GM12892 (cell line): ENCODE data around the gene OLFM1.

Experiments used
- POLR2A ChIP-seq: IDR thresholded peaks from 2 replicates; pipeline ENCODE4 v1.6.1; 2011; ENCODE audit warnings: low read depth, low read length, control low read depth
- POLR2AphosphoS5 ChIP-seq: IDR thresholded peaks from 2 replicates; pipeline ENCODE4 v1.6.1; 2011; ENCODE audit warnings: low read depth, low read length, control low read depth

DNA sequence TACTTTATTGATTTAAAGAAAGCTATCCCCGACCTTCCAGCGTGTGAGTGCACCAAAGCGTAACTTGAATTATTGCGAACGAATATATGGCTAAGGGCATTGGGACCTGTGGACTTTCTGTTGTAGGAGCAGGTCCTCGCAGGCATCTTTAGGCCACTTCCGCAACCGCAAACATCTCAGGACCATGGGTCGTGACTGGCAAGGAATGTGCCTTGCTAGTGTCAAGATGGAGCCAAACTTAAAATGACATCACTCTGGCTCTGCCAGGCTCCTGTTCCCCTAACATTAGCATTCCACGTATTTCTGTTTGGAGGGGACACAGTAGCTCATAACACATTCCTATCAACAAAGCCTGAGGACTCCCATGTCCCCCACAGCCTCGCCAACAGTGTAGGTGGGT, 44.1 kb upstream of the OLFM1 start:
- TF ChIP-seq POLR2A (no peak), POLR2AphosphoS5 (no peak)
